Measurements from ENCODE around the gene DNAH17. TPM values are rescaled to one million over a fixed set of nuclear protein-coding genes. Genes with fewer than 3 reads are reported as not detected.

DNAH17 gene
- total and polyA plus RNA-seq, 7 donors = 0.04 to 3.5 (median 0.08) TPM

DNA sequence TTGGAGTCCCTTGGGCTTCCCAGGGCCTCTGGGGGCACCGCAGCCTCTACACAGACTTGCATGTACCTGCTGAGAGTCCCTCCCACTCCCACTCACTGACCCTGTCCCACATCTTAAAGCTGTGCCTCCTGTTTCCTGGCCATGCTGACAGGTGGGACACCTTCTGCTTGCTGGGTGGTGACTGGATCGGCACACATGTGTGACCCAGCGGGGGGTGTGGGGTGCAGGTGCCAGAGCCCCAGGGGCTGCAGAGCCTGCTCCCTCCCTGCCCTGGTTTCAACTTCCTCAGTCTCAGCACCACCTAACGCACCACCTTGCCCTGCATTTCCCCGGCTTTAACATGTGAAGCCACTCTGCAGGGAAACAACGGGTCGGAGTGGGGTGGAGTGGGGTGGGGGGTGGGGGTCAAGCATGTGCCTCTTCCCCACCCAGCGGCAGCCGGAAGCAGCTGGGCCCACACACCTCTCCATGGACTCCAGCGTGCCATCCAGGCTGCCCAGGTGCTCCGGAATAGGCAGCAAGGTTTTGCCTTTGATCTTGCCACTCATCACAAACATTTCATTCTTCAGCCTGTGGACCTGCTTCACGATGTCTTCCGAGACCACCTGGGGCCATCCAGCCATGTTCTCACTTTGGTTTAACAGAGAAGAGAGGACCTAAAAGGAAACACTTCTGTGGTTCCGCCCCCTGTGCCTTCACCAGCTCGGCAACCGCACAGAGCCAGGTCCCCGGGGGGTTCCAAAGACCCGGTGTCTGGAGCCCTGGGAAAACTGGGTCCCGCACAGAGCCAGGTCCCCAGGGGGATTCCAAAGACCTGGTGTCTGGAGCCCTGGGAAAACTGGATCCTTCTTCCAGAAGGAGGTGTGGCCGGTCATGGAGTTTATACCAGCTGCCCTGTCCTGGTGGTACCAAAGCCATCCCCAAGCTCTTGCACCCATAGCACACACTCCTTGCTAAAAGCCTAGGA, 4.7 kb downstream of the DNAH17 start:
- no peak for DNase-seq
- peaks cover 0 to 6% (median 0%) of the 10 kb centered on the region in 3 donors for H3K27me3 ChIP-seq (ENCODE audit: insufficient read depth in 3 of 3, low read length in 2 of 3)

DNA sequence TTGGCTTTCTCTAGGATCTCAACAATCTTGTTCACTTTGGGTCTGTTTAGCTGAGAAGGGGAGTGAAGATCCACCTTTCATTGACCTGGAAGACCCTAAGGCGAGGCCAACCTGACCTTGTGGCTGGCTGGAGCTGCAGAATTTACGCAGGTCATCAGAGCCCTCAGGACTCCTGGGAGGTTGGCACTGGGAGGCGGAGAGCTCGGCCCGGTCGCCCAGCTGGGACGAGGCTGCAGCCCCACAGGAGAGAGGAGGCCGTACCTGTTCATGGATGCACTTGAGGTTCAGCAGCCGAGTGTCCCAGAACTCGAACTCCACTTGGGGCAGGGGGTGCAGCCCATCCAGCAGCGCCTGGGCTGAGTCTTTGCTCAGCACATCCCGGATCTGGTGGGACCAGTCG, 5.9 kb downstream of the DNAH17 start:
- no peak overlapping the region for H3K4me3 ChIP-seq
- DNase-seq = no peak
- TF ChIP-seq, protein P1, sequence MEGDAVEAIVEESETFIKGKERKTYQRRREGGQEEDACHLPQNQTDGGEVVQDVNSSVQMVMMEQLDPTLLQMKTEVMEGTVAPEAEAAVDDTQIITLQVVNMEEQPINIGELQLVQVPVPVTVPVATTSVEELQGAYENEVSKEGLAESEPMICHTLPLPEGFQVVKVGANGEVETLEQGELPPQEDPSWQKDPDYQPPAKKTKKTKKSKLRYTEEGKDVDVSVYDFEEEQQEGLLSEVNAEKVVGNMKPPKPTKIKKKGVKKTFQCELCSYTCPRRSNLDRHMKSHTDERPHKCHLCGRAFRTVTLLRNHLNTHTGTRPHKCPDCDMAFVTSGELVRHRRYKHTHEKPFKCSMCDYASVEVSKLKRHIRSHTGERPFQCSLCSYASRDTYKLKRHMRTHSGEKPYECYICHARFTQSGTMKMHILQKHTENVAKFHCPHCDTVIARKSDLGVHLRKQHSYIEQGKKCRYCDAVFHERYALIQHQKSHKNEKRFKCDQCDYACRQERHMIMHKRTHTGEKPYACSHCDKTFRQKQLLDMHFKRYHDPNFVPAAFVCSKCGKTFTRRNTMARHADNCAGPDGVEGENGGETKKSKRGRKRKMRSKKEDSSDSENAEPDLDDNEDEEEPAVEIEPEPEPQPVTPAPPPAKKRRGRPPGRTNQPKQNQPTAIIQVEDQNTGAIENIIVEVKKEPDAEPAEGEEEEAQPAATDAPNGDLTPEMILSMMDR (IDR thresholded peaks at IDR 0.05) = no peak
- intact Hi-C loops (cut with DNase I) = no loop called here
- ATAC-seq = no peak
- H3K4me1 ChIP-seq = no peaks in the 10 kb centered on the region
- H3K36me3 ChIP-seq (ENCODE audit: insufficient read depth in 1 of 2, low read depth in 1 of 2) = no peaks in the 10 kb centered on the region
- peaks cover 0 to 6% (median 3%) of the 10 kb centered on the region in 3 donors for H3K27me3 ChIP-seq (ENCODE audit: insufficient read depth in 3 of 3, low read length in 2 of 3)
- 89 to 94% (median 93%) methylated on average over 13 of the region's 13 CpGs for WGBS, 3 donors
- H3K27ac ChIP-seq = no peak overlapping the region
- no peaks in the 10 kb centered on the region for H3K9me3 ChIP-seq

More for the DNA sequence above, 4.7 kb downstream of the DNAH17 start:
- TF ChIP-seq, protein P1 (IDR thresholded peaks at IDR 0.05) = no peak
- no peaks in the 10 kb centered on the region for H3K36me3 ChIP-seq (ENCODE audit: insufficient read depth in 1 of 2, low read depth in 1 of 2)
- H3K4me3 ChIP-seq = no peak overlapping the region
- no peak overlapping the region for H3K27ac ChIP-seq
- H3K4me1 ChIP-seq = no peaks in the 10 kb centered on the region
- H3K9me3 ChIP-seq = no peaks in the 10 kb centered on the region
- 65 to 71% (median 71%) methylated on average over 19 to 20 of the region's 20 CpGs for WGBS, 3 donors
- intact Hi-C loops (cut with DNase I) = no loop called here
- ATAC-seq = no peak

- peaks cover 0 to 7% (median 6%) of the 10 kb centered on the region in 3 donors for H3K27me3 ChIP-seq (ENCODE audit: insufficient read depth in 3 of 3, low read length in 2 of 3)
- no peak for ATAC-seq
- intact Hi-C loops (cut with DNase I) = no loop called here
- TF ChIP-seq, protein P1 (IDR thresholded peaks at IDR 0.05) = no peak
- WGBS, 3 donors = 86 to 88% (median 88%) methylated on average over 16 of the region's 16 CpGs
- no peak for DNase-seq
- H3K27ac ChIP-seq = no peak overlapping the region
- H3K4me3 ChIP-seq = no peak overlapping the region
- H3K9me3 ChIP-seq = no peaks in the 10 kb centered on the region
- H3K36me3 ChIP-seq (ENCODE audit: insufficient read depth in 1 of 2, low read depth in 1 of 2) = no peaks in the 10 kb centered on the region
- H3K4me1 ChIP-seq = no peaks in the 10 kb centered on the region
Observed at GRCh38 chr17:78568494-78569115, 8.6 kb downstream of the DNAH17 start.

- peak in 1 of 2 donors; percentile 28 for DNase-seq
- 83 to 85% (median 84%) methylated on average over 11 of the region's 11 CpGs for WGBS, 3 donors
- H3K27ac ChIP-seq = no peak overlapping the region
Observed at GRCh38 chr17:78567991-78568390, 9.2 kb downstream of the DNAH17 start.

More at GRCh38 chr17:78567991-78568390, 9.2 kb downstream of the DNAH17 start:
- peaks cover 0 to 8% (median 7%) of the 10 kb centered on the region in 3 donors for H3K27me3 ChIP-seq (ENCODE audit: insufficient read depth in 3 of 3, low read length in 2 of 3)
- no peaks in the 10 kb centered on the region for H3K4me1 ChIP-seq
- no peaks in the 10 kb centered on the region for H3K36me3 ChIP-seq (ENCODE audit: insufficient read depth in 1 of 2, low read depth in 1 of 2)
- intact Hi-C loops (cut with DNase I) = no loop called here
- H3K4me3 ChIP-seq = no peak overlapping the region
- TF ChIP-seq, protein P1 (IDR thresholded peaks at IDR 0.05) = no peak
- no peaks in the 10 kb centered on the region for H3K9me3 ChIP-seq
- no peak for ATAC-seq

All from psoas muscle (tissue), 8 donors.